Fibroblast of upper back skin (primary cell): ENCODE data around the gene DPP9.
"Not testable (repeated sequence)": the region's sequence is repeated elsewhere in the genome, so short reads cannot be mapped to it uniquely, and the experiment has no call there.

Experiments
- DNase-seq: peaks from one replicate; pipeline ENCODE4 v3.0.0-alpha.2; 2013

Gene DPP9

GRCh38 chr19:4738734-4739133 lies 15.1 kb upstream of the DPP9 start:
- DNase-seq: no peak

DNA sequence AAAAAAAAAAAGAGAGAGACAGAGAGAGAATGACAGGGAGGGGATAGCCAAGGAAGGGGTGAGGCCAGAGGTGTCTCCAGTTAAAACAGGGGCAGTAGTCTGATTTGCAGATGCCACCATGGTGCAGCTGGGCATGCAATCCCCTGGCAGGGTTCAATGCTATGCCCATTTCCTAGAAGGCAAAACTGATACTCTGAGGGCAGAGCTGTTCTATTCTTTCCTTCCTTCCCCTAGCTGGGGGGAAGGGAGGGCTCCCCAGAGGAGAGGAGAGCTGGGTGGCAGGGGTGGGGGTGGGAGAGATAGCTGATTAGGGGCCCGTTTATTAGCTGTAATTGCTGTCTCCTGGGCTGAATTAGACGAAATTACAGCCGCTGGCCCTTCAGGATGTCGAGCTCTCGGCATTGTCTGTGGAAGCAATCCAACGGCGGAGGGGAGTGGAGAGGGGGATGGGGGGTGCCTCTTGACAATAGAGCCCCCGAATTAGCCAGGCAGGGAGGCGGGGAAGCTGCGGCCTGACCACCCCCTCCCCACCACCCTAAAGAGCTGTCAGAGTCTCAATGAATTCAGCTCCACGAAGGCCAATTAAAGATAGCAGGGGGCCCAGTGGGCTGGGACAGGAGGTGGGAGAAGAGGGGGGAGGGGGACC lies 14.4 kb upstream of the DPP9 start:
- DNase-seq: no peak

GRCh38 chr19:4733755-4734345 lies 10.2 kb upstream of the DPP9 start:
- no peak for DNase-seq

GRCh38 chr19:4732680-4733114 lies 9.1 kb upstream of the DPP9 start:
- peak; percentile 64 for DNase-seq

GRCh38 chr19:4730740-4731171 lies 7.1 kb upstream of the DPP9 start:
- no peak for DNase-seq

GRCh38 chr19:4728871-4729270 lies 5.2 kb upstream of the DPP9 start:
- DNase-seq: no peak

- peak; percentile 65 for DNase-seq
These were observed 709 bp downstream of the DPP9 start for GRCh38 chr19:4722671-4723594.

DNA sequence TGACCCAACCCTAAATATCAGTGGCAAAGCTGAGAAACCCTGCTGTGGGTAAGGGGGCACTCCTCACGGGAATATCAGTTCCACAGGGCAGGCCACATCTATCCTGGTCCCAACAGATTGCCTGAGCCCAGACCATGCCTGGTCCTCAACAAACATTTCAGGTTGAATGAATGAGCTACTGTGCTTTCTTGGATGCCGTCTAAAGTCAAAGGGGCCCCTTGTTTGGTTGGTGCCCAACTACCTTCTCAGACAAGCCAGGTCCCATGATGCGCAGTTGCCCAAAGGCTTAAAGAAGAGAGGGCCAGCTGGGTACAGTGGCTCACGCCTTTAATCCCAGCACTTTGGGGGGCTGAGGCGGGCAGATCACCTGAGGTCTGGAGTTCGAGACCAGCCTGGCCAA lies 2.4 kb downstream of the DPP9 start:
- no peak for DNase-seq

- no peak for DNase-seq
These were observed 3.5 kb downstream of the DPP9 start for GRCh38 chr19:4720037-4720700.

DNA sequence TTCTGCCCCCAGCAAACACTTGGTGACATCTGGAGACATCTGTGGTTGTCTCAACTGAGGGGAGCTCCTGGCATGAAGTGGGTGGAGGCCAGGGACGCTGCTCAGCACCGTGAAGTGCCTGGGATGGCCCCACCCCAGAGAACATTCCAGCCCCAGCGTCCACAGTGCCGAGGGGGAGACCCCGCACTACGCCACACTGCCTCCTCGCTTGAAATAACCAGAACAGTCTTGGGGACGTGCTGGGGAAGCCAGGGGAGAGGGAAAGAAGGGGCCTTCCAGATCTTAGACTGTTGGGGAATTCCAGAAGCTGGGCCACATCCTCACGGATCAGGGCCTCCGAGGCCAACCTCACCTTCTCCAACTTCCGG lies 4.2 kb downstream of the DPP9 start:
- no peak for DNase-seq

DNA sequence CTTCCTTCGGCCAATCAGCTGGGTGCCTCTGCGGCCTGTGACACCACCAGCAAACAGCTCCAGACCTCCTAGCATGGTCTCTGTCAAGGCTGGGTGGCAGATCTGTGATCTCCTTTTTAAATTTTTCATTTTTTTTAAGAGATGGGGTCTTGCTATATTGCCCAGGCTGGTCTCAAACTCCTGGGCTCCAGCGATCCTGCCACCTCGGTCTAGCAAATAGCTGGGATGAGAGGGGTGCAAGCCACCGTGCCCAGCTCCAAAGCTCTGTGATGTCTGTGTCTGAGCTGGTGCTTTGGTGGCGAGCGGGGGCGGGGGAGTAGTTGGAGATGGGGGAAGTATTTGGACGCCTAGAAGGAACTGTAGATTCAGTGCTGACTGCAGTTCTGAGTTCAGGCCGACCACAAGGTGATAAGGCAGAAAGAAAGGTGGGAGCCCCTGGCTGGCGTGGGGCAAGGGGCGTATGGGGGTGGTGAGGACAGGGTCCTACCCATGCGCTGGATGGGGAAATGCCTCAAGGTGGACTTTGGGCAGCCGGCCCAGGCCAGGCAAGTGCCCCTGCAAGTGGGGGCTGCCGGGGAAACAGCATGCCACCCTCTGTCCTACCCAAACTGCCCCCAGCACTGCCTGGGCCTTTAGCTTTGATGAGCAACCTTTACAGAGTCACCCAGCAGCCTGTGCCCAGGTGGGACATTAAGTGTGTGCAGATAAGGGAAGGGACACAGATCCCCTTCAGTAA lies 5.5 kb downstream of the DPP9 start:
- DNase-seq: no peak

DNA sequence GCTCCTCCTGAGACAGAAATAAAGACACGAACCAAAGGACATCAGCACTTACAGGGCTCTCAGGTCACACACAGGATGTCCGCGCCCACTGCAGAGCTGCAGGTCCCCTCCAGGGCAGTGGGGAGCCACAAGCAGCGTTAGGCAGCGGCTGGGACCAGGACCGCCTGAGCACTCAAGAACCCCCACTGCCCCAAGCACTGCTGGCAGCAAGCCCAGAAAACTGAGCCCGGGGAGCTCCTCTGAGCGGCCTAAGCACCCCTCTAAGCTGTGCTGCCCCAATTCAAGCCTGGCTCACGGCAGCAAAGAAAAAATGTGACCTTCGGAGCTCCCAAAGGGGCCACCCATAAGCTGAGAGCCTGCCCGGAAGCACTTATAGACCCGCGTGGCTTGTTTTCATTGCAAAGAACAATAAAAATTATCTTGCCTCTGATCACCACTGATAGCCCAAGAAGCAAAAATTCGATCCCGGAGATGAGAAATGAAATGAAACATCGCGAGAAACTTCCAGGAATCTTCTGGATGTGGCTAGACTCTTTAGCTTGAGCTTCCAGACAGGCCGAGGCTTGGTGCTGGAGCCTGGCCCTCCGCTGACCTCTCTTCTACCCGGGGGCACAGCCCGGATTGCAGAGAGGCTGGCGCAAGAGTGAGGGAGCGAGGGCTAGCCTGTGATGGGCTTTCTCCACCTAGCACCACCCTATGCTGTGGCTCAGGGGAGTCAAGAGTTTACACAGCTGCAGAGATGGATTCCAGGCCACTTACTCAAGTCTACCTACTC lies 6.3 kb downstream of the DPP9 start:
- DNase-seq: peak; percentile 37

- DNase-seq: no peak
These were observed 8.0 kb downstream of the DPP9 start for GRCh38 chr19:4715529-4716221.

- not testable (repeated sequence) for DNase-seq
These were observed 8.5 kb downstream of the DPP9 start for GRCh38 chr19:4715178-4715528.

- no peak for DNase-seq
These were observed 9.6 kb downstream of the DPP9 start for GRCh38 chr19:4714016-4714415.

DNA sequence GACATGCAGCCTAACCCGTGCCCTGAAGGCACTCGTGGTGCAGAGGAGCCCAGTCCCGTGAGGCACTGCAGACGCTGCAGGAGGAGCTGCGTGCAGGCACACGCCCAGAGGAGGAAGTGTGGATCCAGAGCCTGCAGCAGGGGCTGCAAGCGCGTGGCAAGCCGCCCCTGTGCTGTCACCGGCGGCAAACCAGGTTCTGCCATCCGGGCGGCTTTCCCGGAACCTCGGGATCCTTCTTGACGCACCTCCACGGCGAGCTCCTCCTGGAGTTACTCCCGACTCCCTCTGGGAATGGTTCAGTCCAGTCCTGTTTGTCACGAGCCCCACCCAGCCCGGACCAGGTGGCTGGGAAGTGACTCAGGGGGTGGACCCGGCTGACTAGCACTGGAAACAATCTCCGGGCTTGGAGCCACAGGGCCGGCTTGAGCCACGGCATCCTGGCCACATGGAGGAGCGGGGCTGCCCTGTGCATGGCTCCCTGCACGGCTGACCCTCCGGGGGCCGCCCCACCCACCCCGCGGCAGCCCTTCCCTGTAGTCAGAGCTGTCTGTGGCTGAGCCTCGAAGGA lies 10.2 kb downstream of the DPP9 start:
- peak; percentile 84 for DNase-seq

- DNase-seq: no peak
These were observed 10.9 kb downstream of the DPP9 start for GRCh38 chr19:4712771-4713170.

DNA sequence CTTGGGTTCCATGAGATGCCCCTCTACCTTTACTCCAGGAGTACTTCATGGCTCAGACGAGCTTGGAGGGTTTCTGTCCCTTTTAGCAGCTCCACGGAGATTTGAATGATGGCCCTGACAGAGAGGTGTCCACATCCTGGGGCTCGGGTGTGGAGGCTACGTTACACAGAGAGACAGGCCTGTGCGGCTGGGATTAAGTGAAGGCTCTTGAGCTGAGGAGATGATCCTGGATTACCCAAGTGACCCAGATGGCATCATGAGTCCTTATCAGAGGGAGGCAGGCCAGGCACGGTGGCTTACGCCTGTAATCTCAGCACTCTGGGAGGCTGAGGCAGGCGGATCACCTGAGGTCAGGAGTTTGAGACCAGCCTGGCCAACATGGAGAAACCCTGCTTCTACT lies 12.4 kb downstream of the DPP9 start:
- no peak for DNase-seq

GRCh38 chr19:4710281-4710600 lies 13.4 kb downstream of the DPP9 start:
- DNase-seq: no peak

GRCh38 chr19:4709440-4710280 lies 14.0 kb downstream of the DPP9 start:
- no peak for DNase-seq
